ENCODE results near the gene DKK3. TPM values are rescaled to one million over a fixed set of nuclear protein-coding genes. Genes with fewer than 3 reads are reported as not detected.

Gene DKK3
- polyA plus RNA-seq, 1 of the 3 experiments (the other 2 are of a cell fraction) = 1,174 TPM

- H4K20me1 ChIP-seq (ENCODE audit: insufficient read depth) = no peaks in the 10 kb centered on the region
- no peak overlapping the region; a peak in 1 of 4 replicates for H3K4me3 ChIP-seq (ENCODE audit: low read depth in 2 of 2, low read length in 1 of 2)
- WGBS (ENCODE audit: low lambda C conversion rate) = 93% methylated on average over 17 of the region's 19 CpGs
- H3K27ac ChIP-seq (ENCODE audit: low read depth in 2 of 2, low read length in 1 of 2) = peak overlapping the region; percentile 85 to 100
- peaks cover 47 to 91% of the 10 kb centered on the region in 2 experiments for H3K4me1 ChIP-seq (ENCODE audit: control insufficient read depth in 1 of 2, insufficient read depth in 2 of 2, low read depth in 1 of 2, low read length in 1 of 2)
- no peaks in the 10 kb centered on the region for H3K27me3 ChIP-seq (ENCODE audit: insufficient read depth)
- peak overlapping the region; percentile 43; the same call in 1 of the 2 replicates for H3K9ac ChIP-seq
- ChIA-PET CTCF (interaction anchor here (1.5 to 5.0 kb wide), 4 partner anchors 8 to 75 kb away, joined by 3 to 39 read pairs (median 16); no protein-coding TSS in a partner anchor), POLR2A (interaction anchor here (1.1 to 2.3 kb wide), 3 partner anchors 10 to 40 kb away, joined by 4 to 21 read pairs (median 6); no protein-coding TSS in a partner anchor)
- peak overlapping the region; percentile 4; the same call in 1 of the 2 replicates for H3K4me2 ChIP-seq
- TF ChIP-seq SMC3 (IDR thresholded peaks at IDR 0.05; ENCODE audit: low read depth, low read length) (no peak), SIN3A (IDR thresholded peaks at IDR 0.05; ENCODE audit: borderline replicate concordance, low read depth, low read length) (no peak), RCOR1 (IDR thresholded peaks at IDR 0.05; ENCODE audit: low read length) (no peak), MEF2A (IDR thresholded peaks at IDR 0.05; ENCODE audit: borderline replicate concordance, low read depth) (no peak), ELF1 (IDR thresholded peaks at IDR 0.05) (no peak), GABPA (IDR thresholded peaks at IDR 0.05; ENCODE audit: low read depth) (no peak), YY1 (IDR thresholded peaks at IDR 0.05; ENCODE audit: low read depth) (no peak), RFX5 (IDR thresholded peaks at IDR 0.05; ENCODE audit: low read length) (no peak), MAX (IDR thresholded peaks at IDR 0.05; ENCODE audit: low read depth) (no peak), USF2 (IDR thresholded peaks at IDR 0.05; ENCODE audit: borderline replicate concordance, low read depth, low read length) (no peak), JUND (IDR thresholded peaks at IDR 0.05) (no peak), FOXM1 (IDR thresholded peaks at IDR 0.05; ENCODE audit: low read depth) (no peak), NFIC (IDR thresholded peaks at IDR 0.05; ENCODE audit: borderline replicate concordance) (no peak), NRF1 (IDR thresholded peaks at IDR 0.05; ENCODE audit: low read depth, low read length) (no peak), RXRA (IDR thresholded peaks at IDR 0.05; ENCODE audit: borderline replicate concordance, low read depth) (no peak)
- TF ChIP-seq, protein P1, sequence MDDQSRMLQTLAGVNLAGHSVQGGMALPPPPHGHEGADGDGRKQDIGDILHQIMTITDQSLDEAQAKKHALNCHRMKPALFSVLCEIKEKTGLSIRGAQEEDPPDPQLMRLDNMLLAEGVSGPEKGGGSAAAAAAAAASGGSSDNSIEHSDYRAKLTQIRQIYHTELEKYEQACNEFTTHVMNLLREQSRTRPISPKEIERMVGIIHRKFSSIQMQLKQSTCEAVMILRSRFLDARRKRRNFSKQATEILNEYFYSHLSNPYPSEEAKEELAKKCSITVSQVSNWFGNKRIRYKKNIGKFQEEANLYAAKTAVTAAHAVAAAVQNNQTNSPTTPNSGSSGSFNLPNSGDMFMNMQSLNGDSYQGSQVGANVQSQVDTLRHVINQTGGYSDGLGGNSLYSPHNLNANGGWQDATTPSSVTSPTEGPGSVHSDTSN (IDR thresholded peaks at IDR 0.05) = no peak
- TF ChIP-seq, protein P2, sequence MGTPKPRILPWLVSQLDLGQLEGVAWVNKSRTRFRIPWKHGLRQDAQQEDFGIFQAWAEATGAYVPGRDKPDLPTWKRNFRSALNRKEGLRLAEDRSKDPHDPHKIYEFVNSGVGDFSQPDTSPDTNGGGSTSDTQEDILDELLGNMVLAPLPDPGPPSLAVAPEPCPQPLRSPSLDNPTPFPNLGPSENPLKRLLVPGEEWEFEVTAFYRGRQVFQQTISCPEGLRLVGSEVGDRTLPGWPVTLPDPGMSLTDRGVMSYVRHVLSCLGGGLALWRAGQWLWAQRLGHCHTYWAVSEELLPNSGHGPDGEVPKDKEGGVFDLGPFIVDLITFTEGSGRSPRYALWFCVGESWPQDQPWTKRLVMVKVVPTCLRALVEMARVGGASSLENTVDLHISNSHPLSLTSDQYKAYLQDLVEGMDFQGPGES (IDR thresholded peaks at IDR 0.05; ENCODE audit: low read depth, low read length) = no peak
- TF ChIP-seq, protein P3, sequence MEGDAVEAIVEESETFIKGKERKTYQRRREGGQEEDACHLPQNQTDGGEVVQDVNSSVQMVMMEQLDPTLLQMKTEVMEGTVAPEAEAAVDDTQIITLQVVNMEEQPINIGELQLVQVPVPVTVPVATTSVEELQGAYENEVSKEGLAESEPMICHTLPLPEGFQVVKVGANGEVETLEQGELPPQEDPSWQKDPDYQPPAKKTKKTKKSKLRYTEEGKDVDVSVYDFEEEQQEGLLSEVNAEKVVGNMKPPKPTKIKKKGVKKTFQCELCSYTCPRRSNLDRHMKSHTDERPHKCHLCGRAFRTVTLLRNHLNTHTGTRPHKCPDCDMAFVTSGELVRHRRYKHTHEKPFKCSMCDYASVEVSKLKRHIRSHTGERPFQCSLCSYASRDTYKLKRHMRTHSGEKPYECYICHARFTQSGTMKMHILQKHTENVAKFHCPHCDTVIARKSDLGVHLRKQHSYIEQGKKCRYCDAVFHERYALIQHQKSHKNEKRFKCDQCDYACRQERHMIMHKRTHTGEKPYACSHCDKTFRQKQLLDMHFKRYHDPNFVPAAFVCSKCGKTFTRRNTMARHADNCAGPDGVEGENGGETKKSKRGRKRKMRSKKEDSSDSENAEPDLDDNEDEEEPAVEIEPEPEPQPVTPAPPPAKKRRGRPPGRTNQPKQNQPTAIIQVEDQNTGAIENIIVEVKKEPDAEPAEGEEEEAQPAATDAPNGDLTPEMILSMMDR (IDR thresholded peaks at IDR 0.05) = no peak
- TF ChIP-seq, protein P4, sequence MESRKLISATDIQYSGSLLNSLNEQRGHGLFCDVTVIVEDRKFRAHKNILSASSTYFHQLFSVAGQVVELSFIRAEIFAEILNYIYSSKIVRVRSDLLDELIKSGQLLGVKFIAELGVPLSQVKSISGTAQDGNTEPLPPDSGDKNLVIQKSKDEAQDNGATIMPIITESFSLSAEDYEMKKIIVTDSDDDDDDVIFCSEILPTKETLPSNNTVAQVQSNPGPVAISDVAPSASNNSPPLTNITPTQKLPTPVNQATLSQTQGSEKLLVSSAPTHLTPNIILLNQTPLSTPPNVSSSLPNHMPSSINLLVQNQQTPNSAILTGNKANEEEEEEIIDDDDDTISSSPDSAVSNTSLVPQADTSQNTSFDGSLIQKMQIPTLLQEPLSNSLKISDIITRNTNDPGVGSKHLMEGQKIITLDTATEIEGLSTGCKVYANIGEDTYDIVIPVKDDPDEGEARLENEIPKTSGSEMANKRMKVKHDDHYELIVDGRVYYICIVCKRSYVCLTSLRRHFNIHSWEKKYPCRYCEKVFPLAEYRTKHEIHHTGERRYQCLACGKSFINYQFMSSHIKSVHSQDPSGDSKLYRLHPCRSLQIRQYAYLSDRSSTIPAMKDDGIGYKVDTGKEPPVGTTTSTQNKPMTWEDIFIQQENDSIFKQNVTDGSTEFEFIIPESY (IDR thresholded peaks at IDR 0.05; ENCODE audit: borderline replicate concordance, low read depth) = no peak
- peaks cover 40% of the 10 kb centered on the region for H3K79me2 ChIP-seq (ENCODE audit: insufficient read depth)
- no peak overlapping the region for H2AFZ ChIP-seq (ENCODE audit: low read depth)
- H3K36me3 ChIP-seq (replicated peaks in 1 of 2; ENCODE audit: control insufficient read depth in 1 of 2, insufficient read depth in 2 of 2, low read length in 1 of 2) = peaks cover 38 to 42% of the 10 kb centered on the region in 2 experiments
- H3F3A ChIP-seq (replicated peaks; ENCODE audit: insufficient read depth) = peaks cover 23% of the 10 kb centered on the region
- no peaks in the 10 kb centered on the region for H3K9me2 ChIP-seq
- H3K9me3 ChIP-seq = no peaks in the 10 kb centered on the region
- DNase-seq = no peak
Observed at GRCh38 chr11:11969380-11970215, 38.8 kb downstream of the DKK3 start.
